HG03565 (cell line): ENCODE results near the gene CADPS.

Experiments used
- ATAC-seq: cut with Tn5 transposase; IDR thresholded peaks from one replicate; pipeline ENCODE4 v1.9.1; 2021; ENCODE audit warnings: mild to moderate bottlenecking, moderate library complexity; ENCODE audit not compliant: unreplicated experiment

Gene CADPS

GRCh38 chr3:62566022-62566557, 309.1 kb downstream of the CADPS start:
- no peak for ATAC-seq

DNA sequence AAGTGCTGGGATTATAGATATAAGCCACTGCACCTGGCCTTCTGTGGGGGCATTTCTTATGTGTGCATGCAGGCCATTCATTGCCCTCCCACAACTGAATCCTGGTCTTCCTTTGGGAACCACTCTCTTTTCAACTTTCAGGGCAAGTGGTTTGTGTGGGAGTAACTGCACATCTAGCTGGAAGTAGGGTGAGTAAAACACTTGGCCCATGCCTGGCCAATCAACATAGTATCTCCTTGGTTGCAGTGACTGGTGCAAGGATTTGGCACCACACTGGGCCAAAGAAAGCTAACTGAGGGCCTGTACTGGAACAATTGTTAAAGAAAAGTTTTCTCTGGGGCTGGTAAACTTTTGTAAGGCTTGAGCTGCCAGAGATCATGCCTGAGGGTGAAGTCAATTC, 312.6 kb downstream of the CADPS start:
- ATAC-seq, result no peak

- ATAC-seq, result no peak
Observed at GRCh38 chr3:62562017-62562416, 313.2 kb downstream of the CADPS start.

GRCh38 chr3:62559831-62560445, 315.3 kb downstream of the CADPS start:
- no peak for ATAC-seq

GRCh38 chr3:62558549-62559112, 316.6 kb downstream of the CADPS start:
- no peak for ATAC-seq

GRCh38 chr3:62557983-62558382, 317.2 kb downstream of the CADPS start:
- no peak for ATAC-seq

DNA sequence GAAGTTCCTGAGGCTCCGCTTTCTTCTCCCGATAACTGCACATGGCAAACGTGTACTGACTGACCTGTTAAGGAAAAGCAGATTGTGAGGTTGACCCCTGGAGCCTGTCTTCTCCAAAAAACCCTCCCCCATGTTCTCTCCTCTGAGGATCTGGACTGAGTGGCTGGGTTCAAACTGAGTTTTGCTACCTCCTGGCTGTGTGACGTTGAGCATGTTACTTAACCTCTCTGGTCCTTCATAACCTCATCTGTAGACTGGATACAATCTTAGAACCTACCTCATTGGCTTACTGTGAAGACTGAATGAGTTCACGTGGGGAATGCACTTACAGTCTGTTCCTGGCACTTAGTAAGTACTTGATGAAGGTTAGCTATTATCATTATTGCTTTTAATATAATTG, 317.8 kb downstream of the CADPS start:
- no peak for ATAC-seq

DNA sequence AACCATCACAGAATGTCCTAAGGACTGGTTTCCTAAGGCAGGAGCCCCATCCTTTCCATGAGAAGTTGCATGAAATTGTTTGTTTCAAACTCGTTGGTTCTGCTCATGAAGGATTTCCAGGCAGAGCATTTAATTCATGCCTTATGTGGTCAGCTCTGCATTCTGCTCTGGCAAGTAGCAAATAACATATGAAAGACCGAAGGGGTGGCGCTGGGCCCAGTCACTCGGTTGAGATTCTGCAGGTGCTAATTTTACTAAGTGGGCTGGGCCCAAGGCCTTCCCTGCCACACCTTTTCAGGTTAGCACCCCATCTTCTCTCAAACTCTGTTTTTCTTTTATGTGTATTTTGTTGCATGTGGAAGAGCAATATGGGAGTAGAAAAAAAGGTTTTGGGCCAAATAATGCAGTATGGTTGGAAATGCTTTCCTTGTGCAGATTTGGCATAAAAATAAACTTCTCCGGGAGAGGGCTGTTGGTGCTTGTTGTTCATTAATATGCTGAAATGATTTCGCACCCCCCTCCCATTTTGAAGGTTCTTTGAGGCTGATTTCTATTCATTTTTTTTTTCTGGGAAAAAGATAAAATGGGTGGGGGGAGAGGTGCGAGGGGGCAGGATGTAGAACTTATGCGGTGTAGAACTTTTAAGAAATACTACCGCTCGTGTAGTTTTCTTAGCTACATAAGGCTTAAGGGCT, 318.9 kb downstream of the CADPS start:
- ATAC-seq, result no peak

GRCh38 chr3:62554264-62554799, 320.9 kb downstream of the CADPS start:
- ATAC-seq, result no peak

- ATAC-seq, result no peak
Observed at GRCh38 chr3:62553811-62554210, 321.4 kb downstream of the CADPS start.

- no peak for ATAC-seq
Observed at GRCh38 chr3:62551556-62551955, 323.7 kb downstream of the CADPS start.

DNA sequence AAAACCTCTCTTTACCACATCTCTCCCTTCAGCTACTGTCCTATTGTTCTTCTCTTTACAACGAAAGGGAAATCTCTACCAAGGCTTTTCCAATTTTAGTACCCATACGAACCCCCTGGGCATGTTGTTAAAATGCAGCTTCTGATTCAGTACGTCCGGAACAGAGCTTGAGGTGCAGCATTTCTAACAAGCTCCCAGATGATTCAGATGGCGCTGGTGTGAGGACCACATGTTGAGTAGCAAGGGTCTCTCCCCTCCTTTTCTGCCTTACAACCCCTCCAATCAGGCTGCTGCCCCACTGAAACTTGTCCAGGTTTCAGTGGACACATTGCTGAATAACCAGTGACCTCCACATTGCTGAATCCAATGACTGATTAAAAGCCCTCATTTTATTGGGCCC, 324.8 kb downstream of the CADPS start:
- no peak for ATAC-seq

DNA sequence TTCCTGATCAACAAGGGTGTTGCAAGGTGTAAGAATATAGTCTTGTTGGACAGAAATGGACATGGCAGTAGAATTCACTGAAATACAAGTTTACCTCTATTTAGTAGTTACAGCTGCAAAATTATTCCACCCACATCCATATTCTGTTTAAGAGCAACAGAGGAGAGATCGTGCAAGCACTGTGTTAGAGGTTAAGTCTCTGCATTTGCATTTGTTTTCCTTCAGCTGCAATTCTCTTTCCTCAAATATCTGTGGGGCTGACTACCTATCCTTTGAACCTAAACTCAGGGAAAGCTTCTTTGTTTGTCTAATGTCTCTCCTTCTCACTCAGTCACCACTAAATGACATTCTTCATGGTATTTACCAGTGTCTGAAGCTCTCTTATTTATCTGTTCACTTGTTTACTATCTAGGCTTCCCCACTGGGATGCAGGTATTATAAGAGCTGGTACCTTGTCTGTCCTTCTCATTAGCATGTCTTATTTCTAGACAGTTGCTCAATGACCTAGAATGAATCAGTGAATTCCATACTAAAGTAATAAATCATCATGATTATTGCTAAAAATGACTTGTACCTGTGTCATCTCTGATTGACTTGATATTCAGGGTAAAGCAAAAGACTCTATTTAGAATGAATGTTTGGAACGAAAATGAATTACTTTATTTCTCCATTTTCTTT, 326.5 kb downstream of the CADPS start:
- ATAC-seq, result no peak

DNA sequence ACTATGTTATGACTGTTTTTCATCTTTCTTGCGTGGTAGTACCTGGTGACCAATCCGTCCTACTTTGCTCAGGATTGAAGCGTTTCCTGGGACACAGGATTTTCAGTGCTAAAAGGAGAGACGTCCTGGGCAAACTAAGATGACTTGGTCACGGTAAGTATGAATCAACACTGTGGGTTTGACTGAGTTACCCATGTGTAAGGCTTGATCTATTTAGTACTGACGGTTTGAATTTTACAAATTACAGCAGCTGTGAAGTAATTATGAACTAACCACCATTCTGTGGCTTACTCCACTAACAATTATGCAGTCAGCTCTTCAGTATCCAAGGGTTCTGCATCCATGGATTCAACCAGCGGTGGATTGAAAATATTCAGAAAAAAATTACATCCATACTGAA, 328.9 kb downstream of the CADPS start:
- no peak for ATAC-seq

- no peak for ATAC-seq
Observed at GRCh38 chr3:62542185-62542584, 333.0 kb downstream of the CADPS start.

DNA sequence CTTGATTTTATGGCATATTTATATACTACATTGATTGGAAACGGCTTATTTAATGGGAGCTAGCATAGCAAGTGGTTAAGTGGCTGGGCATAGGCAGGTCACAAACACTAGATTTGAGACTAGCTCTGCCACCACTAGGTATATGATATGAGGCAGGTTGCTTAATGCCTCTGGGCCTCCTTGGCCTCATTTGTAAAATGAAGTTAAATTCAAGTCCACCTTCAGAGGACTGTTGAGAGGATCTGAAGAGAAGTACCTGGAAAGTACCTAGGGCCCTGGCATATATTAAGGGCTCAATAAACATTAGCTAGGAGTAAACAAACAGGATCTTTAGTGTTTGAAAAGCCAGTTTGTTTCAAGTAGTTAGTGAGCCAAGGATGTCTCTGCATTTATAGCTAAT, 335.5 kb downstream of the CADPS start:
- ATAC-seq, result no peak

- ATAC-seq, result no peak
Observed at GRCh38 chr3:62538691-62539356, 336.4 kb downstream of the CADPS start.

GRCh38 chr3:62534326-62534725, 340.9 kb downstream of the CADPS start:
- no peak for ATAC-seq

DNA sequence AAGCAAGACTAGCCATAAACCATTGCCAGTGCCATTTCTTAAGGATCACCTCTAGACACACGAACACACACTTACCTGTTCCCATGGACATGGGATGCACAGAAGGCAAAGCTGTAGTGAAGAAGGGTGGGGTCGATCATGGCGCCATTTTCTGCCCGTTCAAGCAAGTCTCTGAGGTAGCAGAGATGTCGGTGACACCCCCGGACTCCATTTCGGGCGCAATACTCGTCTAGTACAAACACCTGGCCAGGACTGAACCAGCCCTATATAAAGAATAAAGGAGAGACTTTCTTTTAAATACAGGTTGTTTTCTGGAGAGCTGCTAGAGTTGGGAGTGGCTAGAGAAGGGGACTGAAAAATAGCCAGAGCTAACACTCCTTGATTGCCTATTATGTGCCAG, 342.4 kb downstream of the CADPS start:
- no peak for ATAC-seq

- no peak for ATAC-seq
Observed at GRCh38 chr3:62531981-62532380, 343.2 kb downstream of the CADPS start.

DNA sequence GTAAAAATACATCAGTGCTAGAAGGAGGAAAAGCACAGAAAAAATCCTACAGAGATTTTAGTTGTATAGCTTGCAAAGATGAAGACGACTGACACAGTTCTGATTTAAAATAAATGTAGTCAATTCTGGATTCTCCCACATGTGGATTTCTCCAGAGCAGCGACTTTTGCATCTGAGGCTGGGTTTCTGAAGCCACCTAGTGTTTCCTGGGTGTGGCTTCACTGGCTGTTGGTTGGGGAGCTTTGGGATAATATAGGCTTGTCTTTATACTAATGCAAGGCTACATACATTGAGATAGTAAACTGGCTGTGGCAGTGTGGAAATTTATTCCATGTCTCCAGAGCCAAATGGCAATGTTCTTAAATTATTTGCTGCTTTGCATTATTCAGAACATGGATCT, 343.7 kb downstream of the CADPS start:
- ATAC-seq, result no peak
